Astrocyte (in vitro differentiated cells and primary cell): ENCODE results near the gene SLC9A7. TPM values are rescaled to one million over a fixed set of nuclear protein-coding genes. Genes with fewer than 3 reads are reported as not detected.

Experiments
- DNase-seq: peaks from one replicate; pipeline ENCODE4 v3.0.0-alpha.2; 2010; ENCODE audit warnings: low read depth
- FAIRE-seq: peaks from 2 replicates; lab custom pipeline; 2011; peaks lifted over from hg19 to GRCh38; lab: Jason Lieb, UNC
- H2AFZ ChIP-seq: 2 replicates; pipeline ENCODE4 v1.6.0; 2012; ENCODE audit warnings: low read depth, low read length, inconsistent platforms
- H3K27ac ChIP-seq: 2 replicates; pipeline ENCODE4 v1.5.1; 2011; ENCODE audit warnings: low read depth, low read length, inconsistent platforms
- H3K27me3 ChIP-seq: 2 replicates; pipeline ENCODE4 v1.6.0; 2011; ENCODE audit warnings: low read length, inconsistent platforms; ENCODE audit not compliant: insufficient read depth
- H3K36me3 ChIP-seq: 2 replicates; pipeline ENCODE4 v1.5.1; 2011; ENCODE audit warnings: low read length, inconsistent platforms; ENCODE audit not compliant: insufficient read depth
- H3K4me1 ChIP-seq: 2 replicates; pipeline ENCODE4 v1.5.1; 2011; ENCODE audit warnings: low read length, inconsistent platforms; ENCODE audit not compliant: insufficient read depth
- H3K4me2 ChIP-seq: 2 replicates; pipeline ENCODE4 v1.6.0; 2012; ENCODE audit warnings: low read length, inconsistent platforms
- H3K4me3 ChIP-seq: 2 replicates; pipeline ENCODE4 v1.5.1; 2011; ENCODE audit warnings: low read depth, mild to moderate bottlenecking, low read length, inconsistent platforms; ENCODE audit not compliant: insufficient read depth
- H3K79me2 ChIP-seq: 2 replicates; pipeline ENCODE4 v1.6.0; 2012; ENCODE audit warnings: mild to moderate bottlenecking, low read length, inconsistent platforms; ENCODE audit not compliant: insufficient read depth
- H3K9ac ChIP-seq: 2 replicates; pipeline ENCODE4 v1.6.0; 2012; ENCODE audit warnings: mild to moderate bottlenecking, low read length, inconsistent platforms
- H3K9me3 ChIP-seq: 2 replicates; pipeline ENCODE4 v1.5.1; 2012; ENCODE audit warnings: low read depth, mild to moderate bottlenecking, low read length, inconsistent platforms; ENCODE audit not compliant: insufficient read depth
- H4K20me1 ChIP-seq: 2 replicates; pipeline ENCODE4 v1.6.0; 2012; ENCODE audit warnings: low read length, inconsistent platforms; ENCODE audit not compliant: insufficient read depth
- H3K27ac Mint-ChIP-seq: one replicate; pipeline ENCODE4 v1.8.0; 2021; ENCODE audit warnings: mild to moderate bottlenecking, mixed read lengths; ENCODE audit not compliant: unreplicated experiment
- H3K27me3 Mint-ChIP-seq: one replicate; pipeline ENCODE4 v1.8.0; 2021; ENCODE audit warnings: low read depth, mixed read lengths; ENCODE audit not compliant: unreplicated experiment
- H3K36me3 Mint-ChIP-seq: one replicate; pipeline ENCODE4 v1.8.0; 2021; ENCODE audit warnings: low read depth, mixed read lengths; ENCODE audit not compliant: unreplicated experiment
- H3K4me1 Mint-ChIP-seq: one replicate; pipeline ENCODE4 v1.8.0; 2021; ENCODE audit warnings: low read depth, mixed read lengths; ENCODE audit not compliant: unreplicated experiment
- H3K4me3 Mint-ChIP-seq: one replicate; pipeline ENCODE4 v1.8.0; 2021; ENCODE audit warnings: mild to moderate bottlenecking, moderate library complexity, mixed read lengths; ENCODE audit not compliant: unreplicated experiment
- H3K9me3 Mint-ChIP-seq: one replicate; pipeline ENCODE4 v1.8.0; 2021; ENCODE audit warnings: mild to moderate bottlenecking, mixed read lengths; ENCODE audit not compliant: unreplicated experiment
- EZH2 ChIP-seq: IDR thresholded peaks from 2 replicates; pipeline ENCODE4 v1.6.1; 2012; ENCODE audit warnings: mild to moderate bottlenecking, low read length, inconsistent platforms; ENCODE audit not compliant: insufficient read depth
- total RNA-seq: library from RNA; stranded (reverse); gene quantifications from 2 replicates; pipeline ENCODE4 v1.2.1, GENCODE V29; 2021
- TF ChIP-seq, protein P1 (sequence below): IDR thresholded peaks from 2 replicates; pipeline ENCODE4 v1.5.1; 2011; ENCODE audit warnings: low read depth, mild to moderate bottlenecking, inconsistent platforms, low read length, moderate library complexity; ENCODE audit not compliant: insufficient read depth

Gene SLC9A7
- total RNA-seq, 1 donor from 2014 or later, result 21.0 TPM

DNA sequence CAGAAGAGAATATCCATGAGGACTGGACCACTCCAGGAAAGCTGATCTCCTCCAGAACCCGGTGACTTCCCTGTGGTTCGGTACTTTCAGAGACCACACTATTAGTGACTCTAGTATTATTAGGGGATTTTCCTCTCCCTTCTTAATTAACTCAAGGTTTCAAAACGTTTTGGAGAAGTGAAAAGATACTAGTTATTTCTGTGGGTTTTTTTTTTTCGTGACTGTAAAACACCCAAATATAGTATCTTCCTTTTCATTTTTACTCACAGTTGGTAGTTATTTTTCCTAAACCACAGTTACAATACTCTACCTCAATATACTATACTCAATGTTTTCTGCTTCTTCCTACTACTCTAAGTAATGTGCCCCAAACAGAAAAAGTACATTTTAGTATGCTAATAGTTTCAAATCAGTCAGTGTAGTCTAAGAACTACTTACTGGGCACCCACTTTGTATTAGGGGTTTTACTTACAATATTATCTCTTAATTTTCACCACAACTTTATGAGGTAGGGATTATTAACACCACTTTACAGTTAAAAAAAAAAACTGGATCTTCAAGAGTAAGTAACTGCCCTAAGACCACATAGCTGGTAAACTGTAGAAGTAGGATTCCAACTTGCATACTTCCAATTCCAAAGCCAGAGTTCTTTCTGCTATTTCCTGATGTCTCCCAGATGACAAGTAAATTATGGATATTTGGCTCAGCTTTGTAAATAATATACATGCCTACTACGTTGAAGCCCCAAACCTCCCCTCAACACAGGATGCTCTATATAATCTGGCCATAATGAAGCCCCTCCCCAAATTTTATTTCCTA, 45.0 kb downstream of the SLC9A7 start:
- Mint-ChIP-seq H3K27ac (no peak overlapping the region), H3K9me3 (no peaks in the 10 kb centered on the region), H3K27me3 (no peaks in the 10 kb centered on the region), H3K4me1 (peaks cover 24% of the 10 kb centered on the region), H3K4me3 (no peak overlapping the region), H3K36me3 (no peaks in the 10 kb centered on the region)
- FAIRE-seq (peak; percentile 97), DNase-seq (peak; percentile 61)
- H3K4me1 ChIP-seq, result peaks cover 3% of the 10 kb centered on the region
- peaks cover 16% of the 10 kb centered on the region for H3K79me2 ChIP-seq
- H3K9ac ChIP-seq, result no peak overlapping the region
- H3K27me3 ChIP-seq, result no peaks in the 10 kb centered on the region
- H3K4me2 ChIP-seq, result no peak overlapping the region
- no peak overlapping the region for H3K27ac ChIP-seq
- H3K4me3 ChIP-seq, result no peak overlapping the region
- H4K20me1 ChIP-seq, result peaks cover 7% of the 10 kb centered on the region
- TF ChIP-seq, protein P1, sequence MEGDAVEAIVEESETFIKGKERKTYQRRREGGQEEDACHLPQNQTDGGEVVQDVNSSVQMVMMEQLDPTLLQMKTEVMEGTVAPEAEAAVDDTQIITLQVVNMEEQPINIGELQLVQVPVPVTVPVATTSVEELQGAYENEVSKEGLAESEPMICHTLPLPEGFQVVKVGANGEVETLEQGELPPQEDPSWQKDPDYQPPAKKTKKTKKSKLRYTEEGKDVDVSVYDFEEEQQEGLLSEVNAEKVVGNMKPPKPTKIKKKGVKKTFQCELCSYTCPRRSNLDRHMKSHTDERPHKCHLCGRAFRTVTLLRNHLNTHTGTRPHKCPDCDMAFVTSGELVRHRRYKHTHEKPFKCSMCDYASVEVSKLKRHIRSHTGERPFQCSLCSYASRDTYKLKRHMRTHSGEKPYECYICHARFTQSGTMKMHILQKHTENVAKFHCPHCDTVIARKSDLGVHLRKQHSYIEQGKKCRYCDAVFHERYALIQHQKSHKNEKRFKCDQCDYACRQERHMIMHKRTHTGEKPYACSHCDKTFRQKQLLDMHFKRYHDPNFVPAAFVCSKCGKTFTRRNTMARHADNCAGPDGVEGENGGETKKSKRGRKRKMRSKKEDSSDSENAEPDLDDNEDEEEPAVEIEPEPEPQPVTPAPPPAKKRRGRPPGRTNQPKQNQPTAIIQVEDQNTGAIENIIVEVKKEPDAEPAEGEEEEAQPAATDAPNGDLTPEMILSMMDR, result no peak
- TF ChIP-seq EZH2, result no peak
- H3K9me3 ChIP-seq, result no peaks in the 10 kb centered on the region
- H3K36me3 ChIP-seq, result no peaks in the 10 kb centered on the region
- no peak overlapping the region for H2AFZ ChIP-seq

DNA sequence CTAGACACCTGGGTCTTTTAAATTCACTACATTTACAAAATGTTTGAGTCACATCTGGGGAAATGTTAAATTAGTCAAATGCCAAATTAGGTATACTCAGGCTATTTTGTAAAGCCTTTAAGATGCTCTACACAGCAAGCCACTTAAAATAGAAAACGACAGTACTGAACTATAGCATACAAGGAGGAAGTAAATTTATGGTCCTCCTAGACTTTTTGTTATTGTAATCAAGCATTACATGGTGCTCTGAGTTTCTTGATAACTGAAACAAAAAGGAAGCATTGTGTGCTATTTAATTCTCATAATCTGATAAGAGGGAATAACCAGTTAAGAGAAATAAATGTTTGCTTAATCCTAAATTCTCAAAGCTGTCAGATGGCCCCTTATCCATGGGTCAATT, 46.2 kb downstream of the SLC9A7 start:
- Mint-ChIP-seq H3K36me3 (no peaks in the 10 kb centered on the region), H3K27ac (no peak overlapping the region), H3K4me1 (peaks cover 24% of the 10 kb centered on the region), H3K4me3 (no peak overlapping the region), H3K27me3 (no peaks in the 10 kb centered on the region), H3K9me3 (no peaks in the 10 kb centered on the region)
- no peak overlapping the region for H3K9ac ChIP-seq
- peak; percentile 94 for FAIRE-seq
- H3K4me3 ChIP-seq, result no peak overlapping the region
- no peaks in the 10 kb centered on the region for H3K9me3 ChIP-seq
- H3K27me3 ChIP-seq, result no peaks in the 10 kb centered on the region
- DNase-seq, result no peak
- H3K4me2 ChIP-seq, result no peak overlapping the region
- TF ChIP-seq, protein P1, result no peak
- no peak for TF ChIP-seq EZH2
- H3K27ac ChIP-seq, result no peak overlapping the region
- H3K36me3 ChIP-seq, result no peaks in the 10 kb centered on the region
- peaks cover 7% of the 10 kb centered on the region for H4K20me1 ChIP-seq
- H2AFZ ChIP-seq, result no peak overlapping the region
- H3K79me2 ChIP-seq, result peaks cover 16% of the 10 kb centered on the region
- peaks cover 3% of the 10 kb centered on the region for H3K4me1 ChIP-seq
